ENCODE results near the gene SLC5A5. TPM values are rescaled to one million over a fixed set of nuclear protein-coding genes. Genes with fewer than 3 reads are reported as not detected.

SLC5A5 gene
- polyA plus RNA-seq, 1 of the 3 experiments (the other 2 are of a cell fraction) = 0.02 TPM

DNA sequence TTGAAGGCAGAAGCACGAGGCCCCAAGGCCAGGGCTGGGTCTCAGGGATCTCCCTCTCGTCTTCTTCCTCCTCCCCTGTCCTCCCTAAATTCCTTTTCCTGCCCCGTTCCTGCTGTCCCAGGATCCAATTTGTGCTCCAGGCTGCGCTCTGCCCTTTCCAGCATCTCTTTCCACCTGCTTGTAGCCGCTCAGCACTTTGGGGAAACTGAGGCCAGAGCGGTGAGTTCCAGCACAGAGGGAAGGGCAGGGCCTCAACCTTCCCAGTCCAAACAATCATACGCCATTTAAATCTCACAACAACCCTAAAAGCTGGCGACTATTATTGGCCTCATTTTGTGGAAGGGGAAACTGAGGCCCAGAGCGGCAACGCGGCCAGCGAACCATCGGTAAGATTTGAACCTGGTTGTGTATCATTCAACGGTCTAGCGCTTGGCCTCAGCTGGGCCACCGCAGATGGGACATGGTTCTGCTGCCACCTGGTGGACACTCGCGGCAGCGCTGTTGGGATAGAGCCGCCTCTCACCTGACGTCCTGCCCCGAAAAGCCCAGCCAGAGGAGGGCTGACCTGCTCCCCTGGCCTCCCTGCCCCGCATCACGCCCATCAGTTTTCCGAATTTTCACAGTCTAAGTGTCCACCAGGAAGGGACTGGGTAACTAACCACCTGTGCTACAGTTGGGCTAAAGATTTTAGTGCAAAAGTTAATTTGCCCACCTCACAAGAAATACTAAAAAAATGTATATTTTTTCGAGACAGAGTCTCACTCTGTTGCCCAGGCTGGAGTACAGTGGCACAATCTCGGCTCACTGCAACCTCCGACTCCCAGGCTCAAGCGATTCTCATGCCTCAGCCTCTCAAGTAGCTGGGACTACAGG lies 16.2 kb upstream of the SLC5A5 start:
- POLR2A ChIA-PET = interaction anchor here (0.6 kb wide), 4 partner anchors 71 to 249 kb away, joined by 3 to 5 read pairs (median 3); no protein-coding TSS in a partner anchor
- H3K9me2 ChIP-seq = no peaks in the 10 kb centered on the region
- 11% methylated on average over 28 of the region's 29 CpGs for WGBS (ENCODE audit: low lambda C conversion rate)
- H3K4me2 ChIP-seq = no peak overlapping the region
- no peak overlapping the region for H3K27ac ChIP-seq (ENCODE audit: low read depth in 2 of 2, low read length in 1 of 2)
- H3K9ac ChIP-seq = no peak overlapping the region
- peaks cover 8% of the 10 kb centered on the region for H3K79me2 ChIP-seq (ENCODE audit: insufficient read depth)
- peak; percentile 84 for DNase-seq
- H3K27me3 ChIP-seq (ENCODE audit: insufficient read depth) = no peaks in the 10 kb centered on the region
- no peak overlapping the region for H2AFZ ChIP-seq (ENCODE audit: low read depth)
- no peak overlapping the region; a peak in 1 of 4 replicates for H3K4me3 ChIP-seq (ENCODE audit: low read depth in 2 of 2, low read length in 1 of 2)
- H3F3A ChIP-seq (replicated peaks; ENCODE audit: insufficient read depth) = no peaks in the 10 kb centered on the region
- H3K9me3 ChIP-seq = no peaks in the 10 kb centered on the region
- H3K36me3 ChIP-seq (replicated peaks in 1 of 2; ENCODE audit: control insufficient read depth in 1 of 2, insufficient read depth in 2 of 2, low read length in 1 of 2) = peaks cover 0 to 4% of the 10 kb centered on the region in 2 experiments
- H4K20me1 ChIP-seq (ENCODE audit: insufficient read depth) = peaks cover 5% of the 10 kb centered on the region
- CTCF ChIA-PET = interaction anchor here (0.6 to 13.8 kb wide), 29 partner anchors 9 to 359 kb away, joined by 3 to 139 read pairs (median 5); partner anchors contain the start of genes B3GNT3, CCDC124, PGLS and UNC13A
- H3K4me1 ChIP-seq (ENCODE audit: control insufficient read depth in 1 of 2, insufficient read depth in 2 of 2, low read depth in 1 of 2, low read length in 1 of 2) = no peaks in the 10 kb centered on the region; a peak in 1 of 4 replicates
- TF ChIP-seq NFIC (IDR thresholded peaks at IDR 0.05; ENCODE audit: borderline replicate concordance) = no peak
- TF ChIP-seq MEF2A (IDR thresholded peaks at IDR 0.05; ENCODE audit: borderline replicate concordance, low read depth) = no peak
- no peak for TF ChIP-seq EP300 (IDR thresholded peaks at IDR 0.05; ENCODE audit: borderline replicate concordance in 1 of 2, low read depth in 1 of 2, low read length in 1 of 2)
- TF ChIP-seq ZBTB33 (IDR thresholded peaks at IDR 0.05; ENCODE audit: borderline replicate concordance, low read depth) = no peak
- no peak for TF ChIP-seq RXRA (IDR thresholded peaks at IDR 0.05; ENCODE audit: borderline replicate concordance, low read depth)
- TF ChIP-seq GATA2 (CRISPR knock-in tag; IDR thresholded peaks at IDR 0.05) = no peak
- peak; percentile 91 for TF ChIP-seq SMC3 (IDR thresholded peaks at IDR 0.05; ENCODE audit: low read depth, low read length)
- TF ChIP-seq JUND (IDR thresholded peaks at IDR 0.05) = no peak
- peak; percentile 47 for TF ChIP-seq CHD2 (IDR thresholded peaks at IDR 0.05; ENCODE audit: low read length, partially characterized antibody)
- no peak for TF ChIP-seq FOXM1 (IDR thresholded peaks at IDR 0.05; ENCODE audit: low read depth)
- TF ChIP-seq TCF12 (IDR thresholded peaks at IDR 0.05) = no peak
- TF ChIP-seq IRF3 (IDR thresholded peaks at IDR 0.05; ENCODE audit: low read depth, low read length) = no peak
- TF ChIP-seq, protein P1, sequence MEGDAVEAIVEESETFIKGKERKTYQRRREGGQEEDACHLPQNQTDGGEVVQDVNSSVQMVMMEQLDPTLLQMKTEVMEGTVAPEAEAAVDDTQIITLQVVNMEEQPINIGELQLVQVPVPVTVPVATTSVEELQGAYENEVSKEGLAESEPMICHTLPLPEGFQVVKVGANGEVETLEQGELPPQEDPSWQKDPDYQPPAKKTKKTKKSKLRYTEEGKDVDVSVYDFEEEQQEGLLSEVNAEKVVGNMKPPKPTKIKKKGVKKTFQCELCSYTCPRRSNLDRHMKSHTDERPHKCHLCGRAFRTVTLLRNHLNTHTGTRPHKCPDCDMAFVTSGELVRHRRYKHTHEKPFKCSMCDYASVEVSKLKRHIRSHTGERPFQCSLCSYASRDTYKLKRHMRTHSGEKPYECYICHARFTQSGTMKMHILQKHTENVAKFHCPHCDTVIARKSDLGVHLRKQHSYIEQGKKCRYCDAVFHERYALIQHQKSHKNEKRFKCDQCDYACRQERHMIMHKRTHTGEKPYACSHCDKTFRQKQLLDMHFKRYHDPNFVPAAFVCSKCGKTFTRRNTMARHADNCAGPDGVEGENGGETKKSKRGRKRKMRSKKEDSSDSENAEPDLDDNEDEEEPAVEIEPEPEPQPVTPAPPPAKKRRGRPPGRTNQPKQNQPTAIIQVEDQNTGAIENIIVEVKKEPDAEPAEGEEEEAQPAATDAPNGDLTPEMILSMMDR (IDR thresholded peaks at IDR 0.05) = peak; percentile 92
- TF ChIP-seq PBX3 (IDR thresholded peaks at IDR 0.05) = no peak
- TF ChIP-seq SIN3A (IDR thresholded peaks at IDR 0.05; ENCODE audit: borderline replicate concordance, low read depth, low read length) = no peak
- TF ChIP-seq EZH2phosphoT487 (IDR thresholded peaks at IDR 0.05; ENCODE audit: borderline replicate concordance, low read depth) = no peak
- no peak for TF ChIP-seq REST (IDR thresholded peaks at IDR 0.05; ENCODE audit: low read depth, low read length)
- peak; percentile 47; the same call in 1 of the 2 replicates for TF ChIP-seq RCOR1 (IDR thresholded peaks at IDR 0.05; ENCODE audit: low read length)
- TF ChIP-seq MAX (IDR thresholded peaks at IDR 0.05; ENCODE audit: low read depth) = no peak
- no peak for TF ChIP-seq FOXJ3 (CRISPR knock-in tag; IDR thresholded peaks at IDR 0.05)
- TF ChIP-seq RFX5 (IDR thresholded peaks at IDR 0.05; ENCODE audit: low read length) = no peak
- TF ChIP-seq TEAD4 (IDR thresholded peaks at IDR 0.05; ENCODE audit: borderline replicate concordance, insufficient read depth) = no peak
